H1 (cell line): ENCODE results near the gene SLC23A1. TPM values are rescaled to one million over a fixed set of nuclear protein-coding genes. Genes with fewer than 3 reads are reported as not detected.

Source experiments
- CTCF ChIA-PET: fragments of 300-600 bp; sonication (Branson Sonifier 250); formaldehyde crosslinking; loops from one replicate; lab custom pipeline; 2021; ENCODE audit not compliant: partially characterized antibody; lab: Charles Lee
- POLR2A ChIA-PET: fragments of 300-600 bp; sonication (Branson Sonifier 250); formaldehyde crosslinking; loops from one replicate; lab custom pipeline; 2021; ENCODE audit warnings: inconsistent platforms; ENCODE audit not compliant: partially characterized antibody; lab: Charles Lee
- DNase-seq, 2 experiments: peaks; one replicate each; pipeline versions ENCODE4 v3.0.0 to v3.0.0-alpha.2; 2010 to 2022; ENCODE audit warnings: low spot score in 2 of 2, low read depth in 1 of 2, mixed read lengths in 1 of 2
- FAIRE-seq: peaks from 2 replicates; lab custom pipeline; 2011; peaks lifted over from hg19 to GRCh38; lab: Jason Lieb, UNC
- H2AFZ ChIP-seq: 2 replicates; pipeline ENCODE4 v1.8.1; 2012; ENCODE audit warnings: low read length, inconsistent platforms
- H2AK5ac ChIP-seq: 2 replicates; pipeline ENCODE4 v1.6.1; 2013; ENCODE audit warnings: low read depth, low read length
- H2BK120ac ChIP-seq: replicated peaks from 2 replicates; pipeline ENCODE3; 2013; ENCODE audit warnings: low read depth, low read length, inconsistent platforms
- H2BK12ac ChIP-seq: 2 replicates; pipeline ENCODE4 v1.6.1; 2013; ENCODE audit warnings: low read depth, low read length
- H2BK15ac ChIP-seq: 2 replicates; pipeline ENCODE4 v1.6.1; 2013; ENCODE audit warnings: low read length
- H2BK20ac ChIP-seq: 2 replicates; pipeline ENCODE4 v1.6.1; 2013; ENCODE audit warnings: low read length
- H2BK5ac ChIP-seq: 2 replicates; pipeline ENCODE4 v1.6.1; 2013; ENCODE audit warnings: low read depth, low read length
- H3K14ac ChIP-seq: 2 replicates; pipeline ENCODE4 v1.6.1; 2013; ENCODE audit warnings: inconsistent platforms; ENCODE audit not compliant: insufficient read length
- H3K18ac ChIP-seq: 2 replicates; pipeline ENCODE4 v1.6.1; 2013; ENCODE audit warnings: low read length; ENCODE audit errors: extremely low read depth
- H3K23ac ChIP-seq: 2 replicates; pipeline ENCODE4 v1.6.1; 2013; ENCODE audit warnings: inconsistent platforms; ENCODE audit not compliant: insufficient read length
- H3K23me2 ChIP-seq: 2 replicates; pipeline ENCODE4 v1.6.1; 2013; ENCODE audit warnings: low read depth, low read length
- H3K27ac ChIP-seq: 2 replicates; pipeline ENCODE4 v1.6.1; 2011; ENCODE audit warnings: low read depth, low read length, inconsistent platforms
- H3K27me3 ChIP-seq, 4 experiments: replicated peaks in 1 of 4; 1 replicate in 1 of 4; 2 replicates in 3 of 4; pipeline versions ENCODE4 v1.6.1 to v1.8.1; 2011 to 2013; ENCODE audit warnings: low read length in 3 of 4, mild to moderate bottlenecking in 3 of 4, inconsistent platforms in 2 of 4, mixed read lengths in 2 of 4, moderate library complexity in 1 of 4; ENCODE audit not compliant: control insufficient read depth in 3 of 4, insufficient read depth in 3 of 4; ENCODE audit errors: extremely low read depth in 1 of 4
- H3K36me3 ChIP-seq, 4 experiments: 2 replicates each; pipeline versions ENCODE4 v1.6.1 to v1.8.1; 2011 to 2013; ENCODE audit warnings: mild to moderate bottlenecking in 4 of 4, low read length in 3 of 4, moderate library complexity in 2 of 4, control low read depth in 1 of 4, inconsistent platforms in 1 of 4; ENCODE audit not compliant: insufficient read depth in 4 of 4, control insufficient read depth in 2 of 4
- H3K4ac ChIP-seq: replicated peaks from 2 replicates; pipeline ENCODE3; 2013; ENCODE audit warnings: low read length, low read depth, mixed read lengths, inconsistent platforms; ENCODE audit not compliant: insufficient read length
- H3K4me1 ChIP-seq, 4 experiments: replicated peaks in 1 of 4; 1 replicate in 1 of 4; 2 replicates in 3 of 4; pipeline versions ENCODE4 v1.6.1 to v1.8.1; 2011 to 2013; ENCODE audit warnings: low read length in 3 of 4, inconsistent platforms in 2 of 4, mixed read lengths in 1 of 4; ENCODE audit not compliant: insufficient read depth in 4 of 4, control insufficient read depth in 3 of 4
- H3K4me2 ChIP-seq, 2 experiments: 2 replicates each; pipeline versions ENCODE4 v1.6.1 to v1.8.1; 2011 to 2013; ENCODE audit warnings: low read depth in 2 of 2, low read length in 2 of 2, control low read depth in 1 of 2, inconsistent platforms in 1 of 2, mild to moderate bottlenecking in 1 of 2; ENCODE audit not compliant: insufficient read depth in 1 of 2
- H3K4me3 ChIP-seq, 4 experiments: fragments of 200-600, 300-600 bp in 1 of 4; sonication (generic), shearing (Covaris generic), sonication (Bioruptor Twin) in 1 of 4; 2 replicates each; pipeline versions ENCODE4 v1.5.1 to v1.8.1; 2011 to 2016; ENCODE audit warnings: low read length in 4 of 4, low read depth in 3 of 4, control low read depth in 2 of 4, inconsistent platforms in 2 of 4, mild to moderate bottlenecking in 2 of 4, mixed read lengths in 1 of 4, moderate library complexity in 1 of 4; ENCODE audit not compliant: insufficient read depth in 2 of 4; ENCODE audit errors: extremely low read depth in 1 of 4
- H3K56ac ChIP-seq: replicated peaks from 2 replicates; pipeline ENCODE3; 2013; ENCODE audit warnings: low read depth, mild to moderate bottlenecking, mixed read lengths, low read length, inconsistent platforms; ENCODE audit not compliant: insufficient read length
- H3K79me1 ChIP-seq: 2 replicates; pipeline ENCODE4 v1.6.1; 2013; ENCODE audit warnings: low read depth, low read length, control low read depth
- H3K79me2 ChIP-seq, 2 experiments: 2 replicates each; pipeline versions ENCODE4 v1.6.1 to v1.8.1; 2012 to 2013; ENCODE audit warnings: low read length in 2 of 2, mild to moderate bottlenecking in 2 of 2, inconsistent platforms in 1 of 2; ENCODE audit not compliant: insufficient read depth in 2 of 2, control insufficient read depth in 1 of 2
- H3K9ac ChIP-seq, 4 experiments: replicated peaks in 1 of 4; 1 replicate in 1 of 4; 2 replicates in 3 of 4; pipeline versions ENCODE4 v1.6.1 to v1.8.1; 2011 to 2013; ENCODE audit warnings: low read depth in 3 of 4, low read length in 3 of 4, control low read depth in 2 of 4, mild to moderate bottlenecking in 2 of 4, moderate library complexity in 2 of 4, inconsistent platforms in 1 of 4; ENCODE audit errors: extremely low read depth in 1 of 4
- H3K9me3 ChIP-seq, 2 experiments: 2 replicates each; pipeline versions ENCODE4 v1.6.1 to v1.8.1; 2012 to 2013; ENCODE audit warnings: mild to moderate bottlenecking in 2 of 2, moderate library complexity in 2 of 2, control low read depth in 1 of 2, inconsistent platforms in 1 of 2, low read depth in 1 of 2, low read length in 1 of 2, mixed read lengths in 1 of 2; ENCODE audit not compliant: insufficient read depth in 2 of 2
- H4K20me1 ChIP-seq, 2 experiments: replicated peaks in 1 of 2; 2 replicates each; pipeline versions ENCODE3 to v1.8.1; 2011 to 2013; ENCODE audit warnings: inconsistent platforms in 2 of 2, low read length in 2 of 2, mild to moderate bottlenecking in 1 of 2; ENCODE audit not compliant: insufficient read depth in 2 of 2, control insufficient read depth in 1 of 2
- H4K5ac ChIP-seq: 2 replicates; pipeline ENCODE4 v1.6.1; 2013; ENCODE audit warnings: low read length, low read depth, mixed read lengths, inconsistent platforms; ENCODE audit not compliant: insufficient read length
- H4K8ac ChIP-seq: 2 replicates; pipeline ENCODE4 v1.8.0; 2013; ENCODE audit warnings: mild to moderate bottlenecking, moderate library complexity, low read length, inconsistent platforms; ENCODE audit not compliant: insufficient read depth; ENCODE audit errors: extremely low read depth
- H4K91ac ChIP-seq: replicated peaks from 2 replicates; pipeline ENCODE3; 2013; ENCODE audit warnings: low read length, mixed read lengths, inconsistent platforms; ENCODE audit not compliant: insufficient read length
- ASH2L ChIP-seq: fragments of 200-600, 300-600 bp; sonication (generic); IDR thresholded peaks from one replicate; pipeline ENCODE4 v1.7.1; 2017; ENCODE audit warnings: low read length
- BRCA1 ChIP-seq: IDR thresholded peaks from 2 replicates; pipeline ENCODE4 v1.6.1; 2012; ENCODE audit warnings: low read depth, low read length, improper control_type of control experiment
- CBX5 ChIP-seq: fragments of 300-800, 300-1000 bp; sonication (generic); IDR thresholded peaks from 2 replicates; pipeline ENCODE4 v1.7.1; 2016; ENCODE audit warnings: antibody characterized with exemption, low read length, low read depth
- CHD1 ChIP-seq: IDR thresholded peaks from 2 replicates; pipeline ENCODE4 v1.6.1; 2012; ENCODE audit warnings: low read depth, low read length, improper control_type of control experiment
- EP300 ChIP-seq, 2 experiments: IDR thresholded peaks; 1 replicate in 1 of 2; 2 replicates in 1 of 2; pipeline ENCODE4 v1.6.1; 2011 to 2012; ENCODE audit warnings: low read depth in 2 of 2, low read length in 2 of 2, mild to moderate bottlenecking in 2 of 2, borderline replicate concordance in 1 of 2, inconsistent platforms in 1 of 2, moderate library complexity in 1 of 2
- GTF2F1 ChIP-seq: IDR thresholded peaks from 2 replicates; pipeline ENCODE4 v1.6.1; 2012; ENCODE audit warnings: low read depth, low read length, improper control_type of control experiment, borderline replicate concordance
- HDAC6 ChIP-seq: IDR thresholded peaks from one replicate; pipeline ENCODE4 v1.7.1; 2012; ENCODE audit warnings: low read depth, mild to moderate bottlenecking, inconsistent platforms, low read length, moderate library complexity
- JUND ChIP-seq: IDR thresholded peaks from 2 replicates; pipeline ENCODE4 v1.6.1; 2011; ENCODE audit warnings: mild to moderate bottlenecking, improper control_type of control experiment, low read length
- KDM4A ChIP-seq: IDR thresholded peaks from one replicate; pipeline ENCODE4 v1.7.1; 2012; ENCODE audit warnings: low read depth, mild to moderate bottlenecking, moderate library complexity, low read length, inconsistent platforms; ENCODE audit not compliant: severe bottlenecking
- MAX ChIP-seq: IDR thresholded peaks from 2 replicates; pipeline ENCODE4 v1.6.1; 2012; ENCODE audit warnings: inconsistent platforms
- POLR2A ChIP-seq, 2 experiments: IDR thresholded peaks; 1 replicate in 1 of 2; 2 replicates in 1 of 2; pipeline ENCODE4 v1.6.1; 2011; ENCODE audit warnings: low read depth in 2 of 2, low read length in 2 of 2, mild to moderate bottlenecking in 2 of 2; ENCODE audit errors: control extremely low read depth in 1 of 2
- SP2 ChIP-seq: IDR thresholded peaks from 2 replicates; pipeline ENCODE4 v1.6.1; 2012; ENCODE audit warnings: mild to moderate bottlenecking, low read length, inconsistent platforms
- WGBS, 2 experiments: shearing (Covaris generic) in 1 of 2; methylation state at CpG; one replicate each; pipeline versions ENCODE4 v1.1.6 to v1.1.7; 2013 to 2015; ENCODE audit warnings: low lambda C conversion rate in 2 of 2, mixed read lengths in 2 of 2, inconsistent platforms in 1 of 2, low coverage in 1 of 2, missing lambda C conversion rate in 1 of 2; ENCODE audit not compliant: insufficient replicate concordance in 2 of 2, insufficient coverage in 1 of 2, insufficient read length in 1 of 2; ENCODE audit errors: extremely low coverage in 1 of 2, missing lambda C conversion rate in 1 of 2; 5-methylcytosine and 5-hydroxymethylcytosine counted together
- polyA plus RNA-seq, 7 experiments: library from polyadenylated mRNA; depleted of rRNA in 3 of 7; stranded (reverse) in 5 of 7; unstranded in 2 of 7; fragments of >200 nt in 5 of 7; fragments of 200-250 nt in 2 of 7; gene quantifications; 1 replicate in 5 of 7; 2 replicates in 1 of 7; 4 replicates in 1 of 7; pipeline versions ENCODE4 v1.2.1 to v1.2.3, GENCODE V29; 2011 to 2013; ENCODE audit warnings: missing spikeins in 2 of 7, mixed read lengths in 2 of 7
- total RNA-seq: library from RNA; stranded (reverse); fragmentation: NEBNext Ultra II Directional; extraction: Animal tissue kit (Norgen Biotek cat#: 25700); gene quantifications from 2 replicates; pipeline ENCODE4 v1.2.1, GENCODE V29; 2021

SLC23A1 gene
- total and polyA plus RNA-seq, 2 of the 8 experiments (the other 6 are each of a cell fraction or from before 2014, with no cell fraction given) = not detected

GRCh38 chr5:139395844-139396640 lies 12.9 kb upstream of the SLC23A1 start:
- H4K20me1 ChIP-seq = peaks cover 0 to 3% of the 10 kb centered on the region in 2 experiments
- peak overlapping the region in 1 of 2 experiments; percentile 85; a peak in 1 of 4 replicates for H3K4me2 ChIP-seq
- peaks cover 0 to 29% (median 15%) of the 10 kb centered on the region in 4 experiments; a peak in 6 of 7 replicates for H3K4me1 ChIP-seq
- peaks cover 27% of the 10 kb centered on the region; the same call in 1 of the 2 replicates for H3K23me2 ChIP-seq
- no peak for FAIRE-seq
- H2BK15ac ChIP-seq = no peak overlapping the region
- H3K4ac ChIP-seq = no peak overlapping the region
- H3K9ac ChIP-seq = no peak overlapping the region
- H3K23ac ChIP-seq = no peak overlapping the region
- no peak overlapping the region for H4K8ac ChIP-seq
- ChIA-PET POLR2A (interaction anchor here (0.7 to 3.9 kb wide), 12 partner anchors 8 to 238 kb away, joined by 3 to 14 read pairs (median 5); partner anchors contain the start of genes MATR3, PAIP2 and SPATA24), CTCF (interaction anchor here (0.8 to 1.8 kb wide), 11 partner anchors 9 to 397 kb away, joined by 3 to 6 read pairs (median 3); partner anchors contain the start of genes MATR3 and PAIP2)
- no peak overlapping the region for H3K4me3 ChIP-seq
- H2BK12ac ChIP-seq = no peak overlapping the region
- H2BK120ac ChIP-seq = no peak overlapping the region
- H3K79me2 ChIP-seq = no peaks in the 10 kb centered on the region
- no peak overlapping the region for H3K14ac ChIP-seq
- H3K79me1 ChIP-seq = no peaks in the 10 kb centered on the region
- H4K91ac ChIP-seq = no peak overlapping the region
- 90% methylated on average over 8 of the region's 8 CpGs; no CpG with 5 or more reads in 1 of the 2 experiments for WGBS, 2 experiments
- H2BK5ac ChIP-seq = no peak overlapping the region
- peaks cover 14 to 34% (median 28%) of the 10 kb centered on the region in 4 experiments; a peak in 6 of 7 replicates for H3K27me3 ChIP-seq
- no peak overlapping the region for H3K27ac ChIP-seq
- DNase-seq = no peak
- no peak overlapping the region for H2AK5ac ChIP-seq
- no peaks in the 10 kb centered on the region for H3K9me3 ChIP-seq
- H2BK20ac ChIP-seq = no peak overlapping the region
- H3K56ac ChIP-seq = no peak overlapping the region
- H2AFZ ChIP-seq = no peak overlapping the region
- no peak overlapping the region for H3K18ac ChIP-seq
- H3K36me3 ChIP-seq = 0 out of 8 replicates have a peak, but pooled peaks cover 0 to under 1% (median 0%) of the 10 kb centered on the region in 4 experiments
- H4K5ac ChIP-seq = no peak overlapping the region
- no peak for TF ChIP-seq POLR2A (IDR thresholded peaks at IDR 0.05; ENCODE audit: control extremely low read depth in 1 of 2, low read depth in 2 of 2, low read length in 2 of 2)
- no peak for TF ChIP-seq JUND
- no peak for TF ChIP-seq CHD1
- TF ChIP-seq ASH2L = no peak
- TF ChIP-seq HDAC6 = no peak
- no peak for TF ChIP-seq MAX
- no peak for TF ChIP-seq SP2
- TF ChIP-seq BRCA1 = no peak
- TF ChIP-seq EP300 (IDR thresholded peaks at IDR 0.05; ENCODE audit: borderline replicate concordance in 1 of 2, low read depth in 2 of 2, low read length in 2 of 2) = no peak
- no peak for TF ChIP-seq GTF2F1
- no peak for TF ChIP-seq KDM4A
- no peak for TF ChIP-seq CBX5
